ENCODE results near the gene NT5DC1.

Gene NT5DC1

GRCh38 chr6:116279232-116280160 is 178.8 kb downstream of the NT5DC1 start, which contains the start of gene TSPYL1:
TSPYL1 (minus strand) TSS chr6:116279930; CDS start chr6:116279830, 100 bp downstream.
- Histone ChIP-seq H3F3A (ENCODE audit: low read depth) (no peaks in the 10 kb centered on the region), H3K27me3 (ENCODE audit: insufficient read depth, low read length, poor library complexity, severe bottlenecking) (no peaks in the 10 kb centered on the region), H3K79me2 (ENCODE audit: insufficient read depth, low read length) (peaks cover 64% of the 10 kb centered on the region), H3K9me3 (ENCODE audit: insufficient read depth, low read depth, low read length) (no peaks in the 10 kb centered on the region), H3K9me2 (replicated peaks; ENCODE audit: low read depth, low read length) (no peaks in the 10 kb centered on the region), H2AFZ (ENCODE audit: low read length) (peak within 1 kb of the TSS; percentile 87), H3K36me3 (ENCODE audit: insufficient read depth, low read length) (peaks cover 4% of the 10 kb centered on the region; the same call in 1 of the 2 replicates), H4K20me1 (ENCODE audit: insufficient read depth, low read length, poor library complexity, severe bottlenecking) (peaks cover 47% of the 10 kb centered on the region), H3K4me1 (ENCODE audit: insufficient read depth, low read length, poor library complexity, severe bottlenecking) (peaks cover 60% of the 10 kb centered on the region), H3K4me3 (ENCODE audit: low read length, poor library complexity, severe bottlenecking) (peak within 1 kb of the TSS; percentile 91), H3K4me2 (ENCODE audit: low read depth, low read length, poor library complexity, severe bottlenecking) (peak within 1 kb of the TSS; percentile 97), H3K9ac (ENCODE audit: low read depth, low read length, poor library complexity, severe bottlenecking) (peak within 1 kb of the TSS; percentile 95)
- no peak for TF ChIP-seq EZH2phosphoT487 (IDR thresholded peaks at IDR 0.05; ENCODE audit: borderline replicate concordance)
- 0 out of 2 replicates have a peak, but pooled peaks have one; percentile 22 for TF ChIP-seq CTCF (conservative IDR thresholded peaks at IDR 0.05; ENCODE audit: low read length)

- no peaks in the 10 kb centered on the region for H3K9me2 ChIP-seq (replicated peaks; ENCODE audit: low read depth, low read length)
- H3K79me2 ChIP-seq (ENCODE audit: insufficient read depth, low read length): peaks cover 56% of the 10 kb centered on the region
- H2AFZ ChIP-seq (ENCODE audit: low read length): peak overlapping the region; percentile 87
- H3F3A ChIP-seq (ENCODE audit: low read depth): no peaks in the 10 kb centered on the region
- H3K4me1 ChIP-seq (ENCODE audit: insufficient read depth, low read length, poor library complexity, severe bottlenecking): peaks cover 55% of the 10 kb centered on the region
- TF ChIP-seq EZH2phosphoT487 (IDR thresholded peaks at IDR 0.05; ENCODE audit: borderline replicate concordance) (no peak), CTCF (conservative IDR thresholded peaks at IDR 0.05; ENCODE audit: low read length) (no peak)
- no peaks in the 10 kb centered on the region for H3K9me3 ChIP-seq (ENCODE audit: insufficient read depth, low read depth, low read length)
- no peaks in the 10 kb centered on the region for H3K27me3 ChIP-seq (ENCODE audit: insufficient read depth, low read length, poor library complexity, severe bottlenecking)
- peak overlapping the region; percentile 97 for H3K4me2 ChIP-seq (ENCODE audit: low read depth, low read length, poor library complexity, severe bottlenecking)
- H4K20me1 ChIP-seq (ENCODE audit: insufficient read depth, low read length, poor library complexity, severe bottlenecking): peaks cover 38% of the 10 kb centered on the region
- H3K4me3 ChIP-seq (ENCODE audit: low read length, poor library complexity, severe bottlenecking): peak overlapping the region; percentile 91
- peak overlapping the region; percentile 95 for H3K9ac ChIP-seq (ENCODE audit: low read depth, low read length, poor library complexity, severe bottlenecking)
- H3K36me3 ChIP-seq (ENCODE audit: insufficient read depth, low read length): peaks cover 4% of the 10 kb centered on the region; the same call in 1 of the 2 replicates
Observed at GRCh38 chr6:116280161-116280932, 179.7 kb downstream of the NT5DC1 start.

- Histone ChIP-seq H3K9ac (ENCODE audit: low read depth, low read length, poor library complexity, severe bottlenecking) (peak overlapping the region; percentile 95), H3K4me3 (ENCODE audit: low read length, poor library complexity, severe bottlenecking) (peak overlapping the region; percentile 91), H3F3A (ENCODE audit: low read depth) (no peaks in the 10 kb centered on the region), H3K27me3 (ENCODE audit: insufficient read depth, low read length, poor library complexity, severe bottlenecking) (no peaks in the 10 kb centered on the region), H3K79me2 (ENCODE audit: insufficient read depth, low read length) (peaks cover 50% of the 10 kb centered on the region), H3K4me2 (ENCODE audit: low read depth, low read length, poor library complexity, severe bottlenecking) (peak overlapping the region; percentile 97), H2AFZ (ENCODE audit: low read length) (0 out of 2 replicates have a peak overlapping the region, but pooled peaks have one; percentile 11), H3K4me1 (ENCODE audit: insufficient read depth, low read length, poor library complexity, severe bottlenecking) (peaks cover 52% of the 10 kb centered on the region), H3K9me2 (replicated peaks; ENCODE audit: low read depth, low read length) (no peaks in the 10 kb centered on the region), H3K36me3 (ENCODE audit: insufficient read depth, low read length) (peaks cover 4% of the 10 kb centered on the region; the same call in 1 of the 2 replicates), H4K20me1 (ENCODE audit: insufficient read depth, low read length, poor library complexity, severe bottlenecking) (peaks cover 32% of the 10 kb centered on the region), H3K9me3 (ENCODE audit: insufficient read depth, low read depth, low read length) (no peaks in the 10 kb centered on the region)
- no peak for TF ChIP-seq EZH2phosphoT487 (IDR thresholded peaks at IDR 0.05; ENCODE audit: borderline replicate concordance)
- TF ChIP-seq CTCF (conservative IDR thresholded peaks at IDR 0.05; ENCODE audit: low read length): no peak
Observed at GRCh38 chr6:116280933-116281316, 180.3 kb downstream of the NT5DC1 start.

Data from Loucy (cell line).